ENCODE measurements around the gene NTMT1.

NTMT1 gene

GRCh38 chr9:129582855-129583254 is 43.1 kb upstream of the NTMT1 start:
- POLR2A ChIA-PET (ENCODE audit: low non-redundant PET), result no interaction called here
- no peak for TF ChIP-seq CTCF (conservative IDR thresholded peaks at IDR 0.05; ENCODE audit: low read depth)
- CTCF ChIA-PET, result no interaction called here
- H3K27ac ChIP-seq, result no peak overlapping the region
- no peak for DNase-seq (ENCODE audit: low spot score)

- ChIA-PET CTCF (no interaction called here), POLR2A (ENCODE audit: low non-redundant PET) (no interaction called here)
- no peak for DNase-seq (ENCODE audit: low spot score)
- no peak overlapping the region for H3K27ac ChIP-seq
- no peak for TF ChIP-seq CTCF (conservative IDR thresholded peaks at IDR 0.05; ENCODE audit: low read depth)
These were observed 42.5 kb upstream of the NTMT1 start for GRCh38 chr9:129583308-129584038.

GRCh38 chr9:129584136-129584535 is 41.8 kb upstream of the NTMT1 start:
- CTCF ChIA-PET, result no interaction called here
- peak; percentile 96 for DNase-seq (ENCODE audit: low spot score)
- TF ChIP-seq CTCF (conservative IDR thresholded peaks at IDR 0.05; ENCODE audit: low read depth), result no peak
- no peak overlapping the region for H3K27ac ChIP-seq
- POLR2A ChIA-PET (ENCODE audit: low non-redundant PET), result no interaction called here

GRCh38 chr9:129585352-129585751 is 40.6 kb upstream of the NTMT1 start:
- POLR2A ChIA-PET (ENCODE audit: low non-redundant PET), result no interaction called here
- no peak overlapping the region for H3K27ac ChIP-seq
- CTCF ChIA-PET, result no interaction called here
- no peak for TF ChIP-seq CTCF (conservative IDR thresholded peaks at IDR 0.05; ENCODE audit: low read depth)
- no peak for DNase-seq (ENCODE audit: low spot score)

GRCh38 chr9:129586245-129586644 is 39.7 kb upstream of the NTMT1 start:
- ChIA-PET CTCF (interaction anchor here (0.8 to 0.9 kb wide), 2 partner anchors 446 to 447 kb away, joined by 3 read pairs; no protein-coding TSS in a partner anchor), POLR2A (ENCODE audit: low non-redundant PET) (no interaction called here)
- no peak for DNase-seq (ENCODE audit: low spot score)
- no peak for TF ChIP-seq CTCF (conservative IDR thresholded peaks at IDR 0.05; ENCODE audit: low read depth)
- H3K27ac ChIP-seq, result no peak overlapping the region

- CTCF ChIA-PET, result interaction anchor here (0.8 to 0.9 kb wide), 2 partner anchors 447 to 448 kb away, joined by 3 read pairs; no protein-coding TSS in a partner anchor
- DNase-seq (ENCODE audit: low spot score), result no peak
- no peak for TF ChIP-seq CTCF (conservative IDR thresholded peaks at IDR 0.05; ENCODE audit: low read depth)
- H3K27ac ChIP-seq, result no peak overlapping the region
- POLR2A ChIA-PET (ENCODE audit: low non-redundant PET), result no interaction called here
These were observed 39.3 kb upstream of the NTMT1 start for GRCh38 chr9:129586685-129587084.

All from RWPE1 (cell line).